ENCODE measurements around the gene ZNF98.

The ZNF98 gene

DNA sequence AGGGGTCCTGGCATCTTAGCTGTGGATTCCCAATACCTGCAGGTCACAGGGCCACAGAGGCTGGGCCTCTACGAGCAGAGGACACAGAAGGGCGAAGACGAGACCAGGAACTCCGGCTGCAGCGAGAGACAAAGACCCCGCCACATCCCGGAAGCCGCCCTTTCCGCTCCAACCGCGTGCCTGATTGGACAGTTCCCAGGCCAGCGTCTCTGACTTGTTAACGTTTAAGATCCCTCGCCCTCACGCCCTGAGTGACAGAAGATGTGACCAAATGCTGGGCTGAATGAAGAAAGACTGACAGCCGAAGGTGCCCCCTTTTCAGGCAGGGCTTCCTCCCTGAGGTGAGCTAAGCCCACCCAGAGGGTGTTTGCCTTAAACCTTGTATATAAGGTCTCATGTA is at the start of gene ZNF98:
Gene ZNF98 (minus strand): TSS at position 136 of the 400 bp plus-strand sequence. CDS start 122 bp downstream, at position 14.
- no peak for DNase-seq (ENCODE audit: low read depth)
- H3K9me3 ChIP-seq (ENCODE audit: control insufficient read depth, low read length), result peaks cover 33% of the 10 kb centered on the region

DNA sequence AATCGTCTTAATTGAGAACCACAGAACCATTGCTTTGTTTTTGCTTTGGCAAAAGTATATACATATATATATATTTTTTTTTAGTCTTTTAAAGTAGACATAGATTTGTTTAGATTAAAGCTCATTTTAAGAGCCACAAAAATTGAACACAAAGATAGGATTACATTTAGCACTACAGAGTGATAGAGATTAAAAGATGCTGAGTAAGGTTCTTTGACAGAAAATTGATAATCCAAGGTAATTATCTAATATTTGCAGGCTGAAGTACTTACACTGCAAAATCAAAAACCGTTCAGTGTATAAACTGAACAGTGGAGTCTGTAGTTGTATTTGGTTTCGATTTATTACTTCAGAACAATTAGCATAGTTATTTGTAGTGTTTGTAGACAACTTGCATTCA is 24.5 kb upstream of the ZNF98 start:
- peaks cover 48% of the 10 kb centered on the region for H3K9me3 ChIP-seq (ENCODE audit: control insufficient read depth, low read length)
- H3K9ac ChIP-seq (ENCODE audit: low read length), result no peak overlapping the region
- no peak overlapping the region for H3K4me3 ChIP-seq (ENCODE audit: low read length)
- no peaks in the 10 kb centered on the region for H3K36me3 ChIP-seq (ENCODE audit: control insufficient read depth, insufficient read depth, low read length, severe bottlenecking)
- H3K27me3 ChIP-seq (replicated peaks; ENCODE audit: control insufficient read depth, insufficient read depth, low read length), result no peaks in the 10 kb centered on the region
- H3K4me1 ChIP-seq (ENCODE audit: control insufficient read depth, insufficient read depth, low read length), result no peaks in the 10 kb centered on the region
- DNase-seq (ENCODE audit: low read depth), result no peak

More for the DNA sequence above, at the start of gene ZNF98:
- Histone ChIP-seq H3K27me3 (replicated peaks; ENCODE audit: control insufficient read depth, insufficient read depth, low read length) (no peaks in the 10 kb centered on the region), H3K4me1 (ENCODE audit: control insufficient read depth, insufficient read depth, low read length) (no peaks in the 10 kb centered on the region), H3K9ac (ENCODE audit: low read length) (no peak within 1 kb of the TSS), H3K4me3 (ENCODE audit: low read length) (no peak within 1 kb of the TSS), H3K36me3 (ENCODE audit: control insufficient read depth, insufficient read depth, low read length, severe bottlenecking) (no peaks in the 10 kb centered on the region)

DNA sequence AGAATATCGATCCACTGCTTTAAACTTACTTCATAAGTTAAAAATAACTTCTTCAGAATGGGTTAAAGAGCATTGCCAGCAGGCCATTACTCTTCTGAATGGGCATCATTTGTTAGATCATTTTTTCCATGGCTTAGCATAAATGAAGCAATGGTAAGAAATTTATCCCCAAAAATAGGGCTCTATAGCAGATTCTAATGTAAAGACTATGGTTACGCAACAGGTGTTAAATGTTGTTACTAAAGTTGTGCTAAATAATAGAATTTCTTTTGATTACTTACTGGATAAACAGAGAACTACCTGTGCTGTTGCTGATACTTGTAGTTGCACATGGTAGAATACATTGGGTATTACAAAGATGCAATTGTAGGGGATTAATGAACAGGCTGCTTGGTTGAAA is 15.9 kb upstream of the ZNF98 start:
- H3K9me3 ChIP-seq (ENCODE audit: control insufficient read depth, low read length), result peaks cover 26% of the 10 kb centered on the region
- H3K9ac ChIP-seq (ENCODE audit: low read length), result no peak overlapping the region
- no peaks in the 10 kb centered on the region for H3K4me1 ChIP-seq (ENCODE audit: control insufficient read depth, insufficient read depth, low read length)
- DNase-seq (ENCODE audit: low read depth), result no peak
- no peaks in the 10 kb centered on the region for H3K36me3 ChIP-seq (ENCODE audit: control insufficient read depth, insufficient read depth, low read length, severe bottlenecking)
- H3K4me3 ChIP-seq (ENCODE audit: low read length), result no peak overlapping the region
- no peaks in the 10 kb centered on the region for H3K27me3 ChIP-seq (replicated peaks; ENCODE audit: control insufficient read depth, insufficient read depth, low read length)

DNA sequence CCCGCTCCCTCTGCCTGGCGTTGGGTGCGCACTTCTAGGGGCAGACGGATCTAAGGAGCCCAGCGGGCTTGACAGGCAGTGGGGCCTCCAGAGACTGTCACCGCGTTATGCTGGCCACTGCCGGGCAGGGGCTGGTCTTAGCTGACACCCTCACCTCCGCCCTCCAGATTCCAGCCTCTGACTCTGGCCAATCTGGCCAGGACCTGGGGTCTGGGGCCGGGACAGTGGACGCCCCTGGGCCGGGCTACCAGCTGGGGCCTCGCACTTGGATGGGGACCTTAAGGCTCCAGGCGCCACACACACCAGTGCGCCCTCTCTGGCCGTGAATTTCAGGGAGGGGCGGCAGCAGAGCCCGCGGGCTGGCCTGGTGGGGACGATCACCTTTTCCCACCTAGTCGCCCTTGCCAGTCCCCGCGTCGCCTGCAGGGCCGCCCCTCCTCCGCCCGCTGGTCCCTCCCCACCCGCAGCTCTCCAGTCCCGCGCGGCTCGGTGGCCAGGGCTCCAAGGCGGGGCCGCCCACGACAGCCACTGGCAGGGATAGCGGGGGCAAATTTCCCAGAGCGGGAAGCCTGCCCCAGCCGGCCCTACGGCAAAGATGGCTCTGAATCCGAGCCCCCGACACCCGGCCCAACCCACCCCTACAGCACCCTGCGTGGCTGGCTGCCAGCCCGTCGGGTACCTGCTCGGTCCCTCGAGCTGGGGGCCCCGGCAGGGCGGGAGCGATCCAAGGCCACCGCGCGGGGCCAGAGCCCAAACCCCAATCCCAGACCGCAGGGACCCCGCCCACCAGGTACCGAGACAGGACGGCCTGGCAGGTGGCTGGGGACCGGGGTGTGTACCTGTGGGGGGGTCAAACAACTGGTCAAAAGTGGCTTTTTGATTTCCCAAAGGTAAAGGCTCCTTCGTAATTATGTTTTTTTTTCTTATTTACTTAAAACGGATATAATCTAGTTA is 6.1 kb upstream of the ZNF98 start:
- no peaks in the 10 kb centered on the region for H3K36me3 ChIP-seq (ENCODE audit: control insufficient read depth, insufficient read depth, low read length, severe bottlenecking)
- H3K27me3 ChIP-seq (replicated peaks; ENCODE audit: control insufficient read depth, insufficient read depth, low read length), result no peaks in the 10 kb centered on the region
- H3K4me1 ChIP-seq (ENCODE audit: control insufficient read depth, insufficient read depth, low read length), result no peaks in the 10 kb centered on the region
- no peak overlapping the region for H3K9ac ChIP-seq (ENCODE audit: low read length)
- H3K4me3 ChIP-seq (ENCODE audit: low read length), result no peak overlapping the region
- H3K9me3 ChIP-seq (ENCODE audit: control insufficient read depth, low read length), result peaks cover 40% of the 10 kb centered on the region
- no peak for DNase-seq (ENCODE audit: low read depth)

DNA sequence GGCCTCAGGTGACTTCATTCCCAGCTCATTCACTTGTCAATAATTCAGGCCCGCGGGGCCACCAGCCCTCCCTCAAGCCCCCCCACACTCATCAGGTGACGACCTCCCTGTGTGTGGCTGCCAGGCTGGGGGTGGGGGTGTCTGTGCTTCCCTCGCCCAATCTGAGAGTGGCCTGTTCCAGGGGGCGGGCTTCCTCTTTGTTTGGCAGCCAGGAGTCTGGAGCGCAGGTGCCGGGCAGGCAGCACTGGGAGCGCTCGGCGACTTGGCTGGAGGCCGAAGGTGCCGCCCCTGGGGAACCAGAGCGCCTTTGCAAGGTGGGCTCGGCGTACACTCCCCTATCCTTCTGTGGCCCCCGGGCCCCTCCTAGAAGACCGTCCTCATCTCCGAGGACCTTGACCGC is 5.4 kb upstream of the ZNF98 start:
- no peak overlapping the region for H3K9ac ChIP-seq (ENCODE audit: low read length)
- no peaks in the 10 kb centered on the region for H3K27me3 ChIP-seq (replicated peaks; ENCODE audit: control insufficient read depth, insufficient read depth, low read length)
- no peak overlapping the region for H3K4me3 ChIP-seq (ENCODE audit: low read length)
- DNase-seq (ENCODE audit: low read depth), result no peak
- H3K4me1 ChIP-seq (ENCODE audit: control insufficient read depth, insufficient read depth, low read length), result no peaks in the 10 kb centered on the region
- peaks cover 40% of the 10 kb centered on the region for H3K9me3 ChIP-seq (ENCODE audit: control insufficient read depth, low read length)
- H3K36me3 ChIP-seq (ENCODE audit: control insufficient read depth, insufficient read depth, low read length, severe bottlenecking), result no peaks in the 10 kb centered on the region

DNA sequence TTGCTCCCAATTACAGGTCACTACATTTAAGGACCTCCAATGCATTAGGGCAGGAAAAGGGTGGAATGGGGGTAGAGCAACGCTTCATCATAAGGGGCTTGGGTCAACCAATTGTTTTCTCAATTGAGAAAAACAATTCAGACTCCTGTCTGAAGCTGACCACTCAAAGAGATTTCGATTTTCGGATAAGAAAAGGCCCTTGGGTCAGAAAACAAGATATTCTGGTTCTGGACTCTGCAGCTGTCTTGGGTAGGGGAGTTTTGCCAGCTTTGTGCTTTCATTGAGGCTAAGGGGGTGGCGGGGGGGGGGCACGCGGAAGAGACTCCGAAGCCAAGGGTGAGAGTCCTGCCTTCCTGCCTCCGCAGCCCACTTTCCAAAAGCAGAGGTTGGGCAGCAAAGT is 4.8 kb upstream of the ZNF98 start:
- no peaks in the 10 kb centered on the region for H3K27me3 ChIP-seq (replicated peaks; ENCODE audit: control insufficient read depth, insufficient read depth, low read length)
- H3K9me3 ChIP-seq (ENCODE audit: control insufficient read depth, low read length), result peaks cover 46% of the 10 kb centered on the region
- no peaks in the 10 kb centered on the region for H3K4me1 ChIP-seq (ENCODE audit: control insufficient read depth, insufficient read depth, low read length)
- H3K9ac ChIP-seq (ENCODE audit: low read length), result no peak overlapping the region
- DNase-seq (ENCODE audit: low read depth), result no peak
- no peaks in the 10 kb centered on the region for H3K36me3 ChIP-seq (ENCODE audit: control insufficient read depth, insufficient read depth, low read length, severe bottlenecking)
- no peak overlapping the region for H3K4me3 ChIP-seq (ENCODE audit: low read length)

DNA sequence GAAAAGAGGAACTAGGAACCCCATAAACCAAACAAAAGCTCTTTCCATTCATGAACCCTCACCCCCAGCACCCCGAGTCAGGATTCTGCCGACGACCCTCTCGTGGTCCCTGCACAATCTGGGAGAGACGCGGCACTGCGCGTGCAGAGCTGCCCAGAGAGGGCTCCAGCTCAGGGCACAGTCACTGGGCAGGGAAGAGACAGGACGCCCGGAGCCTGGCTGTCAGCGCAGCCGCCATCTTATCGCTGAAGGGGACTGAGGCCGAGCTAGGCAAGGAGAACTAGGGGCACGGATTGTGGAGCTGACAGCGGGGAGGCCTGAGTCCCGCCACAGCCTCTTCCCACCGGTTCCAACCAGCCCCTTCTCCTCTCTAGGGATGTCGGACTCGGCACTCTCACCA is 349 bp downstream of the ZNF98 start:
- H3K4me3 ChIP-seq (ENCODE audit: low read length), result no peak overlapping the region

DNA sequence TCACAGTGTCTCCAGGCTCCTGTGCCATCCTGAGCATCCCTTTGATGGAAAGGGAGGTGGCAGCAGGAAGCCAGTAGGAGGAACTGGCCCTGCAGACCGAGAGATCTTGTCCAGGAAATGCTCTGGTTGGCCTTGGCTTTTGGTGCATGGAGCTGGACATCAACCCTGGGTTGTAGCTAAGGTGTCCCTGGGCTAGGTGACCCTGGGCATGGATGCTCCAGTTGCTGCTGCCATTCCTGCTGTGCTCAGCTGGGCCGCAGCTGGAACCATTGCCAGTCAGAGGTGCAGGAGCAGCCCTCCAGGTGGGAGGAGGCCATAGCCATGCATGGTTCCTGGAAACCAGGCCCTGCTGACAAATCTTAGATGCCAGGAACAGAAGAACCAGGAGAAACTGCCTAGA is 67.5 kb downstream of the ZNF98 start:
- no peaks in the 10 kb centered on the region for H3K27me3 ChIP-seq (replicated peaks; ENCODE audit: control insufficient read depth, insufficient read depth, low read length)
- no peak overlapping the region for H3K4me3 ChIP-seq (ENCODE audit: low read length)
- peaks cover 12% of the 10 kb centered on the region for H3K9me3 ChIP-seq (ENCODE audit: control insufficient read depth, low read length)
- H3K4me1 ChIP-seq (ENCODE audit: control insufficient read depth, insufficient read depth, low read length), result no peaks in the 10 kb centered on the region
- no peak for DNase-seq (ENCODE audit: low read depth)
- no peak overlapping the region for H3K9ac ChIP-seq (ENCODE audit: low read length)
- no peaks in the 10 kb centered on the region for H3K36me3 ChIP-seq (ENCODE audit: control insufficient read depth, insufficient read depth, low read length, severe bottlenecking)

More for the DNA sequence above, 349 bp downstream of the ZNF98 start:
- no peak overlapping the region for H3K9ac ChIP-seq (ENCODE audit: low read length)
- H3K36me3 ChIP-seq (ENCODE audit: control insufficient read depth, insufficient read depth, low read length, severe bottlenecking), result no peaks in the 10 kb centered on the region
- DNase-seq (ENCODE audit: low read depth), result no peak
- H3K9me3 ChIP-seq (ENCODE audit: control insufficient read depth, low read length), result peaks cover 32% of the 10 kb centered on the region
- no peaks in the 10 kb centered on the region for H3K4me1 ChIP-seq (ENCODE audit: control insufficient read depth, insufficient read depth, low read length)
- H3K27me3 ChIP-seq (replicated peaks; ENCODE audit: control insufficient read depth, insufficient read depth, low read length), result no peaks in the 10 kb centered on the region
